ENCODE results near the gene ZNF408.

ZNF408 gene

GRCh38 chr11:46729110-46730027 is 28.5 kb downstream of the ZNF408 start:
- no peak for DNase-seq

GRCh38 chr11:46731545-46731944 is 30.7 kb downstream of the ZNF408 start:
- DNase-seq = no peak

- DNase-seq = no peak
Measured at GRCh38 chr11:46733234-46733633, 32.4 kb downstream of the ZNF408 start.

GRCh38 chr11:46736146-46736545 is 35.3 kb downstream of the ZNF408 start:
- DNase-seq = no peak

GRCh38 chr11:46736615-46737014 is 35.8 kb downstream of the ZNF408 start:
- DNase-seq = no peak

GRCh38 chr11:46737699-46738098 is 36.9 kb downstream of the ZNF408 start:
- DNase-seq = no peak

- no peak for DNase-seq
Measured at GRCh38 chr11:46738887-46739286, 38.1 kb downstream of the ZNF408 start.

- no peak for DNase-seq
Measured at GRCh38 chr11:46741600-46742484, 41.0 kb downstream of the ZNF408 start.

GRCh38 chr11:46743043-46743442 is 42.2 kb downstream of the ZNF408 start:
- no peak for DNase-seq

GRCh38 chr11:46743693-46744339 is 43.0 kb downstream of the ZNF408 start:
- no peak for DNase-seq

GRCh38 chr11:46745328-46745727 is 44.5 kb downstream of the ZNF408 start:
- no peak for DNase-seq

- DNase-seq = no peak
Measured at GRCh38 chr11:46745995-46746394, 45.2 kb downstream of the ZNF408 start.

- no peak for DNase-seq
Measured at GRCh38 chr11:46747150-46747549, 46.3 kb downstream of the ZNF408 start.
